ENCODE results near the gene ATP6AP1. TPM values are rescaled to one million over a fixed set of nuclear protein-coding genes. Genes with fewer than 3 reads are reported as not detected.
A peak's percentile ranks its signal among the peaks of the same experiment; 100 is the strongest.

ATP6AP1 gene
- total and polyA plus RNA-seq, 2 of the 13 experiments (the other 11 are each of a cell fraction or from before 2014, with no cell fraction given) = 56.7 to 110 TPM

DNA sequence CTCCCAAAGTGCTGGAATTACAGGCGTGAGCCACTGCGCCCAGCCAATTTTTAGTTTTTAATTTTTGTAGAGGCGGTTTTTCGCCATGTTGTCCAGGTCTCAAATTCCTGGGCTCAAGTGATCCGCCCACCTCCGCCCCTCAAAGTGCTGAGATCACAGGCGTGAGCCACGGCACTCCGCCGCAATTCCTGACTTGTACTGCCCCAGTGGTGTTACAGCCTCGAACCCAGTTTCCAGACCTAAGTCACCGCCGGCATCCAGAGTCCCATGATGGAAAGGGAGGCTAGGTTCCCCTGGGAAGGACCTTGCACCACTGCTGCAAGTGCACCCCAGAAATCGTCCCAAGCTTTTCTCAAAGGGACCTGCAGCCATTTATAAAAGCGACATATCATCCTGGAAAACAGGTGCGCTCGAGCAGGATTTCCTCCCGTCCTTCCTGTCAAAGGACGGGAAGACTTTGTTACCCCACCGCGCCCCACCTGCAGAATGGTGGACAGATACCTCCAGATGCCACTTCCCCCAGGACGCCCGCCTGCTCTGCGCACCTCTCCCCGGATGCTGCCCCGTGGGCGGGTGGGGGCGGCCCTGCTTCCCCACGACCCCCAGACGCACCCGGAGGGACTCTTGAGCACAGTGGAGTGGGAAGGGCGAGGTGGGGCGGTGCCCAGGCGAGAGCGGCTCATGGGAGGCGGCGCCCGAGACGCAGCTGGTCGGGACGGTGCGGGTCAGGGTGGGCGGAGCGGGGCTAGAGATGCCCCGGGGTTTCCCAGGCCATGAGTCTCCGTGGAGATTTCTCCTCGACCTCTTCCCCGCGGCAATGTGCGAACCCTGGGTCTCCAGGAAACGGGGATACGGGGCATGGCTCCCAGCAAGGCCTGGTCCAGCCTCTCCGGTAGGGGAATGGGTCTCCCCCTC is 31.2 kb upstream of the ATP6AP1 start (continued):
- TF ChIP-seq, protein P1, sequence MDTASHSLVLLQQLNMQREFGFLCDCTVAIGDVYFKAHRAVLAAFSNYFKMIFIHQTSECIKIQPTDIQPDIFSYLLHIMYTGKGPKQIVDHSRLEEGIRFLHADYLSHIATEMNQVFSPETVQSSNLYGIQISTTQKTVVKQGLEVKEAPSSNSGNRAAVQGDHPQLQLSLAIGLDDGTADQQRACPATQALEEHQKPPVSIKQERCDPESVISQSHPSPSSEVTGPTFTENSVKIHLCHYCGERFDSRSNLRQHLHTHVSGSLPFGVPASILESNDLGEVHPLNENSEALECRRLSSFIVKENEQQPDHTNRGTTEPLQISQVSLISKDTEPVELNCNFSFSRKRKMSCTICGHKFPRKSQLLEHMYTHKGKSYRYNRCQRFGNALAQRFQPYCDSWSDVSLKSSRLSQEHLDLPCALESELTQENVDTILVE (CRISPR knock-in tag; IDR thresholded peaks at IDR 0.05) = no peak
- TF ChIP-seq, protein P2, sequence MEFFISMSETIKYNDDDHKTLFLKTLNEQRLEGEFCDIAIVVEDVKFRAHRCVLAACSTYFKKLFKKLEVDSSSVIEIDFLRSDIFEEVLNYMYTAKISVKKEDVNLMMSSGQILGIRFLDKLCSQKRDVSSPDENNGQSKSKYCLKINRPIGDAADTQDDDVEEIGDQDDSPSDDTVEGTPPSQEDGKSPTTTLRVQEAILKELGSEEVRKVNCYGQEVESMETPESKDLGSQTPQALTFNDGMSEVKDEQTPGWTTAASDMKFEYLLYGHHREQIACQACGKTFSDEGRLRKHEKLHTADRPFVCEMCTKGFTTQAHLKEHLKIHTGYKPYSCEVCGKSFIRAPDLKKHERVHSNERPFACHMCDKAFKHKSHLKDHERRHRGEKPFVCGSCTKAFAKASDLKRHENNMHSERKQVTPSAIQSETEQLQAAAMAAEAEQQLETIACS (CRISPR knock-in tag; IDR thresholded peaks at IDR 0.05) = 0 out of 2 replicates have a peak, but pooled peaks have one; percentile 19
- TF ChIP-seq ZC3H4 (CRISPR knock-in tag; IDR thresholded peaks at IDR 0.05; ENCODE audit: borderline replicate concordance) (peak; percentile 60; the same call in 1 of the 2 replicates), ZXDC (CRISPR knock-in tag; IDR thresholded peaks at IDR 0.05) (peak; percentile 99), AKAP8 (CRISPR knock-in tag; IDR thresholded peaks at IDR 0.05) (0 out of 2 replicates have a peak, but pooled peaks have one; percentile 4), SRY (CRISPR knock-in tag; IDR thresholded peaks at IDR 0.05) (peak; percentile 32; the same call in 1 of the 2 replicates), HDAC1 (CRISPR knock-in tag; IDR thresholded peaks at IDR 0.05) (peak; percentile 30; the same call in 1 of the 2 replicates), ZNF350 (CRISPR knock-in tag; IDR thresholded peaks at IDR 0.05; ENCODE audit: borderline replicate concordance, low read depth) (peak; percentile 11; the same call in 1 of the 2 replicates), ISL2 (CRISPR knock-in tag; IDR thresholded peaks at IDR 0.05) (0 out of 2 replicates have a peak, but pooled peaks have one; percentile 0), FOXP1 (IDR thresholded peaks at IDR 0.05) (no peak), FOXP1 (CRISPR knock-in tag; IDR thresholded peaks at IDR 0.05) (no peak), ZNF558 (CRISPR knock-in tag; IDR thresholded peaks at IDR 0.05; ENCODE audit: borderline replicate concordance) (no peak), ZC3H13 (CRISPR knock-in tag; IDR thresholded peaks at IDR 0.05) (0 out of 2 replicates have a peak, but pooled peaks have one; percentile 6), ZBTB7B (CRISPR knock-in tag; IDR thresholded peaks at IDR 0.05) (peak; percentile 60), KLF12 (CRISPR knock-in tag; IDR thresholded peaks at IDR 0.05; ENCODE audit: borderline replicate concordance) (no peak), MED13 (CRISPR knock-in tag; IDR thresholded peaks at IDR 0.05) (0 out of 2 replicates have a peak, but pooled peaks have one; percentile 2), IRF9 (CRISPR knock-in tag; IDR thresholded peaks at IDR 0.05; ENCODE audit: borderline replicate concordance) (0 out of 2 replicates have a peak, but pooled peaks have one; percentile 12), MEF2D (CRISPR knock-in tag; IDR thresholded peaks at IDR 0.05) (peak; percentile 1; the same call in 1 of the 2 replicates)
- TF ChIP-seq, protein P3, sequence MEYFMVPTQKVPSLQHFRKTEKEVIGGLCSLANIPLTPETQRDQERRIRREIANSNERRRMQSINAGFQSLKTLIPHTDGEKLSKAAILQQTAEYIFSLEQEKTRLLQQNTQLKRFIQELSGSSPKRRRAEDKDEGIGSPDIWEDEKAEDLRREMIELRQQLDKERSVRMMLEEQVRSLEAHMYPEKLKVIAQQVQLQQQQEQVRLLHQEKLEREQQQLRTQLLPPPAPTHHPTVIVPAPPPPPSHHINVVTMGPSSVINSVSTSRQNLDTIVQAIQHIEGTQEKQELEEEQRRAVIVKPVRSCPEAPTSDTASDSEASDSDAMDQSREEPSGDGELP (IDR thresholded peaks at IDR 0.05; ENCODE audit: borderline replicate concordance, low read depth) = peak; percentile 49; the same call in 1 of the 2 replicates
- TF ChIP-seq, protein P4, sequence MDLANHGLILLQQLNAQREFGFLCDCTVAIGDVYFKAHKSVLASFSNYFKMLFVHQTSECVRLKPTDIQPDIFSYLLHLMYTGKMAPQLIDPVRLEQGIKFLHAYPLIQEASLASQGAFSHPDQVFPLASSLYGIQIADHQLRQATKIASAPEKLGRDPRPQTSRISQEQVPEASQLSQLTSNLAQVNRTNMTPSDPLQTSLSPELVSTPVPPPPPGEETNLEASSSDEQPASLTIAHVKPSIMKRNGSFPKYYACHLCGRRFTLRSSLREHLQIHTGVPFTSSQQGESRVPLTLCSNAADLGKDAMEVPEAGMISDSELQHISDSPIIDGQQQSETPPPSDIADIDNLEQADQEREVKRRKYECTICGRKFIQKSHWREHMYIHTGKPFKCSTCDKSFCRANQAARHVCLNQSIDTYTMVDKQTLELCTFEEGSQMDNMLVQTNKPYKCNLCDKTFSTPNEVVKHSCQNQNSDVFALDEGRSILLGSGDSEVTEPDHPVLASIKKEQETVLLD (CRISPR knock-in tag; IDR thresholded peaks at IDR 0.05; ENCODE audit: low read depth) = no peak
